H1 (cell line): ENCODE results near the gene ARHGAP28. TPM values are rescaled to one million over a fixed set of nuclear protein-coding genes. Genes with fewer than 3 reads are reported as not detected.

Experiments
- CHD1 ChIP-seq: IDR thresholded peaks from 2 replicates; pipeline ENCODE4 v1.6.1; 2012; ENCODE audit warnings: low read depth, low read length, improper control_type of control experiment
- CHD7 ChIP-seq: fragments of 300-600 bp; sonication (generic); IDR thresholded peaks from 2 replicates; pipeline ENCODE4 v1.7.1; 2012; ENCODE audit warnings: low read length, moderate library complexity, mild to moderate bottlenecking, inconsistent platforms; ENCODE audit not compliant: insufficient replicate concordance
- GTF2F1 ChIP-seq: IDR thresholded peaks from 2 replicates; pipeline ENCODE4 v1.6.1; 2012; ENCODE audit warnings: low read depth, low read length, improper control_type of control experiment, borderline replicate concordance
- JUND ChIP-seq: IDR thresholded peaks from 2 replicates; pipeline ENCODE4 v1.6.1; 2011; ENCODE audit warnings: mild to moderate bottlenecking, improper control_type of control experiment, low read length
- KDM1A ChIP-seq: fragments of 200-600, 300-600 bp; sonication (generic); IDR thresholded peaks from 2 replicates; pipeline ENCODE4 v1.7.1; 2016; ENCODE audit warnings: mild to moderate bottlenecking, low read length, borderline replicate concordance
- RAD21 ChIP-seq, 2 experiments: IDR thresholded peaks in 1 of 2; conservative IDR thresholded peaks in 1 of 2; 2 replicates each; pipeline ENCODE4 v1.6.1; 2011; ENCODE audit warnings: low read depth in 2 of 2, low read length in 2 of 2, improper control_type of control experiment in 1 of 2, inconsistent platforms in 1 of 2, mild to moderate bottlenecking in 1 of 2, moderate library complexity in 1 of 2
- TEAD4 ChIP-seq: IDR thresholded peaks from 2 replicates; pipeline ENCODE4 v1.6.1; 2012; ENCODE audit warnings: low read depth, low read length, inconsistent platforms, mixed read lengths
- polyA plus RNA-seq, 7 experiments: library from polyadenylated mRNA; depleted of rRNA in 3 of 7; stranded (reverse) in 5 of 7; unstranded in 2 of 7; fragments of >200 nt in 5 of 7; fragments of 200-250 nt in 2 of 7; gene quantifications; 1 replicate in 5 of 7; 2 replicates in 1 of 7; 4 replicates in 1 of 7; pipeline versions ENCODE4 v1.2.1 to v1.2.3, GENCODE V29; 2011 to 2013; ENCODE audit warnings: missing spikeins in 2 of 7, mixed read lengths in 2 of 7
- total RNA-seq: library from RNA; stranded (reverse); fragmentation: NEBNext Ultra II Directional; extraction: Animal tissue kit (Norgen Biotek cat#: 25700); gene quantifications from 2 replicates; pipeline ENCODE4 v1.2.1, GENCODE V29; 2021
- TF ChIP-seq, protein P1 (sequence below), 3 experiments: IDR thresholded peaks; 1 replicate in 2 of 3; 2 replicates in 1 of 3; pipeline versions ENCODE4 v1.5.1 to v1.6.1; 2011; ENCODE audit warnings: low read length in 3 of 3, mild to moderate bottlenecking in 3 of 3, inconsistent platforms in 2 of 3, low read depth in 1 of 3, moderate library complexity in 1 of 3; ENCODE audit not compliant: insufficient read depth in 1 of 3; ENCODE audit errors: control extremely low read depth in 1 of 3

Gene ARHGAP28
- total and polyA plus RNA-seq, 2 of the 8 experiments (the other 6 are each of a cell fraction or from before 2014, with no cell fraction given): 2.9 to 14.4 TPM

- TF ChIP-seq CHD7 (no peak), TEAD4 (no peak), GTF2F1 (no peak), CHD1 (no peak), KDM1A (no peak), RAD21 (IDR thresholded peaks at IDR 0.05 in 1 of 2, conservative IDR thresholded peaks at IDR 0.05 in 1 of 2; ENCODE audit: low read depth in 2 of 2, low read length in 2 of 2) (no peak), JUND (no peak)
- TF ChIP-seq, protein P1, sequence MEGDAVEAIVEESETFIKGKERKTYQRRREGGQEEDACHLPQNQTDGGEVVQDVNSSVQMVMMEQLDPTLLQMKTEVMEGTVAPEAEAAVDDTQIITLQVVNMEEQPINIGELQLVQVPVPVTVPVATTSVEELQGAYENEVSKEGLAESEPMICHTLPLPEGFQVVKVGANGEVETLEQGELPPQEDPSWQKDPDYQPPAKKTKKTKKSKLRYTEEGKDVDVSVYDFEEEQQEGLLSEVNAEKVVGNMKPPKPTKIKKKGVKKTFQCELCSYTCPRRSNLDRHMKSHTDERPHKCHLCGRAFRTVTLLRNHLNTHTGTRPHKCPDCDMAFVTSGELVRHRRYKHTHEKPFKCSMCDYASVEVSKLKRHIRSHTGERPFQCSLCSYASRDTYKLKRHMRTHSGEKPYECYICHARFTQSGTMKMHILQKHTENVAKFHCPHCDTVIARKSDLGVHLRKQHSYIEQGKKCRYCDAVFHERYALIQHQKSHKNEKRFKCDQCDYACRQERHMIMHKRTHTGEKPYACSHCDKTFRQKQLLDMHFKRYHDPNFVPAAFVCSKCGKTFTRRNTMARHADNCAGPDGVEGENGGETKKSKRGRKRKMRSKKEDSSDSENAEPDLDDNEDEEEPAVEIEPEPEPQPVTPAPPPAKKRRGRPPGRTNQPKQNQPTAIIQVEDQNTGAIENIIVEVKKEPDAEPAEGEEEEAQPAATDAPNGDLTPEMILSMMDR (IDR thresholded peaks at IDR 0.05; ENCODE audit: control extremely low read depth in 1 of 3, insufficient read depth in 1 of 3, low read depth in 1 of 3, low read length in 3 of 3): no peak
Measured at GRCh38 chr18:6741786-6742185, 12.3 kb downstream of the ARHGAP28 start (continued).
